NB4 (cell line): Measurements from ENCODE around the gene UNC79.

ENCODE experiments used
- MAX ChIP-seq: IDR thresholded peaks from 2 replicates; pipeline ENCODE4 v1.6.1; 2011; ENCODE audit warnings: low read depth, low read length
- POLR2A ChIP-seq: IDR thresholded peaks from 2 replicates; pipeline ENCODE4 v1.6.1; 2011; ENCODE audit warnings: mild to moderate bottlenecking; ENCODE audit not compliant: insufficient read length; ENCODE audit errors: extremely low read depth
- TF ChIP-seq, protein P1 (sequence below): IDR thresholded peaks from one replicate; pipeline ENCODE4 v1.5.1; 2012; ENCODE audit warnings: low read depth, low read length

DNA sequence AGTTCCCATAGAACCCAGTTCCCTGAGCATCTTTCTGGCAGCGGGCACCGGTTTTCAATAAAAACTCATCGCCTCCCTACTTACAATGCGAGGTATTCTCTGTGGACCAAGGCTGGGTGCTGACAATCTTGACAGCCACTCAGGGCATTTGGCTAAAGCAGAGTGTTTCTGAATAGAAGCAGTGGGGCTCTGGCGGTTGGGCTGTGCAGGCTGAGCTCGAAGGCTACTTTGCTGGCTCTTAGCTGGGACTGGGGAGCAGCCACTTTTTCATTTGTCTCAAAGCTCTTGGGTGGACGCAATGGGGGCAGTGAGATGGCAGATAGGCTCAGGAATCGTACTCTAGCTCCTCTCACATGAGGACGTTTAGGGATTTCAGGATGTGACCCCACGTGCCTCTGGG lies 151.8 kb downstream of the UNC79 start:
- TF ChIP-seq, protein P1, sequence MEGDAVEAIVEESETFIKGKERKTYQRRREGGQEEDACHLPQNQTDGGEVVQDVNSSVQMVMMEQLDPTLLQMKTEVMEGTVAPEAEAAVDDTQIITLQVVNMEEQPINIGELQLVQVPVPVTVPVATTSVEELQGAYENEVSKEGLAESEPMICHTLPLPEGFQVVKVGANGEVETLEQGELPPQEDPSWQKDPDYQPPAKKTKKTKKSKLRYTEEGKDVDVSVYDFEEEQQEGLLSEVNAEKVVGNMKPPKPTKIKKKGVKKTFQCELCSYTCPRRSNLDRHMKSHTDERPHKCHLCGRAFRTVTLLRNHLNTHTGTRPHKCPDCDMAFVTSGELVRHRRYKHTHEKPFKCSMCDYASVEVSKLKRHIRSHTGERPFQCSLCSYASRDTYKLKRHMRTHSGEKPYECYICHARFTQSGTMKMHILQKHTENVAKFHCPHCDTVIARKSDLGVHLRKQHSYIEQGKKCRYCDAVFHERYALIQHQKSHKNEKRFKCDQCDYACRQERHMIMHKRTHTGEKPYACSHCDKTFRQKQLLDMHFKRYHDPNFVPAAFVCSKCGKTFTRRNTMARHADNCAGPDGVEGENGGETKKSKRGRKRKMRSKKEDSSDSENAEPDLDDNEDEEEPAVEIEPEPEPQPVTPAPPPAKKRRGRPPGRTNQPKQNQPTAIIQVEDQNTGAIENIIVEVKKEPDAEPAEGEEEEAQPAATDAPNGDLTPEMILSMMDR, result no peak
- TF ChIP-seq POLR2A, result no peak
- TF ChIP-seq MAX, result no peak
